Keratinocyte (primary cell): ENCODE measurements around the gene ACMSD. TPM values are rescaled to one million over a fixed set of nuclear protein-coding genes. Genes with fewer than 3 reads are reported as not detected.

ENCODE experiments used
- DNase-seq: peaks from one replicate; pipeline ENCODE4 v3.0.0-alpha.2; 2011; ENCODE audit warnings: low read depth, missing footprints, low spot score
- FAIRE-seq: peaks from 2 replicates; lab custom pipeline; 2011; peaks lifted over from hg19 to GRCh38; lab: Jason Lieb, UNC
- H2AFZ ChIP-seq: 2 replicates; pipeline ENCODE4 v1.6.0; 2012; ENCODE audit warnings: low read length, control low read depth, inconsistent platforms; ENCODE audit not compliant: control insufficient read depth
- H3K27ac ChIP-seq: 2 replicates; pipeline ENCODE4 v1.5.1; 2011; ENCODE audit warnings: low read length; ENCODE audit not compliant: control insufficient read depth, insufficient read depth
- H3K27me3 ChIP-seq: 3 replicates; pipeline ENCODE4 v1.6.0; 2011; ENCODE audit warnings: low read length; ENCODE audit not compliant: control insufficient read depth, insufficient read depth; ENCODE audit errors: extremely low read depth
- H3K36me3 ChIP-seq, 2 experiments: 2 replicates in 1 of 2; 3 replicates in 1 of 2; pipeline ENCODE4 v1.5.1; 2011; ENCODE audit warnings: low read length in 2 of 2, mild to moderate bottlenecking in 1 of 2; ENCODE audit not compliant: control insufficient read depth in 2 of 2, insufficient read depth in 2 of 2; ENCODE audit errors: extremely low read depth in 1 of 2
- H3K4me1 ChIP-seq: 3 replicates; pipeline ENCODE4 v1.5.1; 2011; ENCODE audit warnings: low read length; ENCODE audit not compliant: control insufficient read depth, insufficient read depth; ENCODE audit errors: extremely low read depth
- H3K4me2 ChIP-seq: 3 replicates; pipeline ENCODE4 v1.6.0; 2011; ENCODE audit warnings: low read depth, low read length; ENCODE audit not compliant: control insufficient read depth, insufficient read depth; ENCODE audit errors: extremely low read depth
- H3K4me3 ChIP-seq, 3 experiments: fragments of 200-600 bp in 1 of 3; sonication (generic) in 1 of 3; 2 replicates in 2 of 3; 3 replicates in 1 of 3; pipeline ENCODE4 v1.5.1; 2011 to 2016; ENCODE audit warnings: low read length in 3 of 3, mild to moderate bottlenecking in 3 of 3, control low read depth in 2 of 3, inconsistent platforms in 1 of 3, low read depth in 1 of 3, mixed read lengths in 1 of 3, mixed run types in 1 of 3, moderate library complexity in 1 of 3; ENCODE audit not compliant: control insufficient read depth in 2 of 3, insufficient read depth in 2 of 3; ENCODE audit errors: extremely low read depth in 1 of 3
- H3K79me2 ChIP-seq: 2 replicates; pipeline ENCODE4 v1.6.0; 2012; ENCODE audit warnings: low read length; ENCODE audit not compliant: control insufficient read depth, insufficient read depth
- H3K9ac ChIP-seq: 3 replicates; pipeline ENCODE4 v1.6.0; 2011; ENCODE audit warnings: low read length; ENCODE audit not compliant: control insufficient read depth, insufficient read depth; ENCODE audit errors: extremely low read depth
- H3K9me1 ChIP-seq: 3 replicates; pipeline ENCODE4 v1.6.0; 2011; ENCODE audit warnings: low read length; ENCODE audit not compliant: control insufficient read depth, insufficient read depth; ENCODE audit errors: extremely low read depth
- H3K9me3 ChIP-seq: 2 replicates; pipeline ENCODE4 v1.5.1; 2012; ENCODE audit warnings: low read depth, low read length; ENCODE audit not compliant: control insufficient read depth
- H4K20me1 ChIP-seq: 3 replicates; pipeline ENCODE4 v1.6.0; 2011; ENCODE audit warnings: low read length; ENCODE audit not compliant: control insufficient read depth, insufficient read depth; ENCODE audit errors: extremely low read depth
- CTCF ChIP-seq, 3 experiments: IDR thresholded peaks in 1 of 3; conservative IDR thresholded peaks in 1 of 3; optimal IDR thresholded peaks in 1 of 3; 2 replicates in 2 of 3; 3 replicates in 1 of 3; pipeline versions ENCODE3 to v1.5.1; 2011; ENCODE audit warnings: low read length in 3 of 3, mild to moderate bottlenecking in 3 of 3, moderate library complexity in 2 of 3, control low read depth in 1 of 3, inconsistent platforms in 1 of 3; ENCODE audit not compliant: insufficient read depth in 2 of 3; ENCODE audit errors: extremely low read depth in 1 of 3
- EZH2 ChIP-seq: IDR thresholded peaks from one replicate; pipeline ENCODE4 v1.6.1; 2012; ENCODE audit warnings: inconsistent platforms, mild to moderate bottlenecking, low read length, moderate library complexity
- dilution Hi-C: fragments of 300-500 bp; cut with MboI; formaldehyde crosslinking; loops from one replicate; pipeline ENCODE4 v1.7.0; 2020; ENCODE audit warnings: low sequenced_read_pairs; ENCODE audit not compliant: extremely low pct_ligation_motif_present
- polyA plus RNA-seq, 5 experiments: library from polyadenylated mRNA; depleted of rRNA in 3 of 5; stranded (reverse) in 3 of 5; stranded (forward) in 1 of 5; unstranded in 1 of 5; fragments of >200 nt; gene quantifications; 1 replicate in 1 of 5; 2 replicates in 3 of 5; 3 replicates in 1 of 5; pipeline versions ENCODE4 v1.2.1 to v1.2.3, GENCODE V29; 2011 to 2012; ENCODE audit warnings: missing spikeins in 2 of 5, low read depth in 1 of 5, low replicate concordance in 1 of 5

The ACMSD gene
- polyA plus RNA-seq, 1 donor (not counting 4 experiments of a cell fraction or from before 2014, with no cell fraction given): not detected

- FAIRE-seq: peak; percentile 82
- H3K4me2 ChIP-seq: no peak overlapping the region
Observed at GRCh38 chr2:134912361-134912760, 73.9 kb downstream of the ACMSD start.

GRCh38 chr2:134917360-134917865, 79.0 kb downstream of the ACMSD start:
- TF ChIP-seq CTCF (optimal IDR thresholded peaks at IDR 0.05 in 1 of 3, IDR thresholded peaks at IDR 0.05 in 1 of 3, conservative IDR thresholded peaks at IDR 0.05 in 1 of 3; ENCODE audit: extremely low read depth in 1 of 3, insufficient read depth in 2 of 3, low read length in 3 of 3): no peak
- no peak for TF ChIP-seq EZH2
- peak overlapping the region; percentile 86 for H3K4me2 ChIP-seq
- peak overlapping the region; percentile 82 for H3K27ac ChIP-seq
- H2AFZ ChIP-seq: peak overlapping the region; percentile 76
- H3K4me3 ChIP-seq: peak overlapping the region; percentile 64 to 73 (median 68)
- H3K4me1 ChIP-seq: peaks cover 16% of the 10 kb centered on the region
- no peaks in the 10 kb centered on the region for H3K27me3 ChIP-seq
- dilution Hi-C loops: no loop called here
- peak overlapping the region; percentile 76 for H3K9ac ChIP-seq
- H3K36me3 ChIP-seq: no peaks in the 10 kb centered on the region
- peaks cover 37% of the 10 kb centered on the region for H3K79me2 ChIP-seq
- H4K20me1 ChIP-seq: peaks cover 15% of the 10 kb centered on the region
- H3K9me1 ChIP-seq: no peaks in the 10 kb centered on the region
- H3K9me3 ChIP-seq: no peaks in the 10 kb centered on the region
- FAIRE-seq (peak; percentile 9), DNase-seq (no peak)

More at GRCh38 chr2:134912361-134912760, 73.9 kb downstream of the ACMSD start:
- dilution Hi-C loops: no loop called here
- no peaks in the 10 kb centered on the region for H3K9me3 ChIP-seq
- H2AFZ ChIP-seq: no peak overlapping the region
- H3K4me1 ChIP-seq: peaks cover 18% of the 10 kb centered on the region
- no peaks in the 10 kb centered on the region for H4K20me1 ChIP-seq
- H3K27ac ChIP-seq: no peak overlapping the region
- no peak overlapping the region for H3K9ac ChIP-seq
- no peaks in the 10 kb centered on the region for H3K79me2 ChIP-seq
- DNase-seq: no peak
- no peak for TF ChIP-seq CTCF (optimal IDR thresholded peaks at IDR 0.05 in 1 of 3, IDR thresholded peaks at IDR 0.05 in 1 of 3, conservative IDR thresholded peaks at IDR 0.05 in 1 of 3; ENCODE audit: extremely low read depth in 1 of 3, insufficient read depth in 2 of 3, low read length in 3 of 3)
- TF ChIP-seq EZH2: no peak
- no peaks in the 10 kb centered on the region for H3K27me3 ChIP-seq
- H3K9me1 ChIP-seq: no peaks in the 10 kb centered on the region
- no peak overlapping the region for H3K4me3 ChIP-seq
- H3K36me3 ChIP-seq: no peaks in the 10 kb centered on the region
